Stimulated activated naive CD4-positive, alpha-beta T cell treated with Interleukin-2 at 50 U/mL for 16 hours (primary cell): Measurements from ENCODE around the gene TBC1D24.
"Not testable (repeated sequence)": the region's sequence is repeated elsewhere in the genome, so short reads cannot be mapped to it uniquely, and the experiment has no call there.

Experiments
- DNase-seq: peaks from one replicate; lab custom pipeline; 2025; lab: John Stamatoyannopoulos, UW

Gene TBC1D24

GRCh38 chr16:2468725-2469398 lies 6.1 kb upstream of the TBC1D24 start:
- no peak for DNase-seq

GRCh38 chr16:2469399-2470233 lies 5.3 kb upstream of the TBC1D24 start:
- no peak for DNase-seq

- DNase-seq: no peak
These were observed 4.7 kb upstream of the TBC1D24 start for GRCh38 chr16:2470234-2470601.

GRCh38 chr16:2470603-2471015 lies 4.3 kb upstream of the TBC1D24 start:
- DNase-seq: no peak

- no peak for DNase-seq
These were observed 3.8 kb upstream of the TBC1D24 start, which contains the start of gene NTN3 for GRCh38 chr16:2471016-2471652. Gene NTN3, plus strand, starts transcription at chr16:2471297. Its CDS starts 405 bp downstream, at chr16:2471702.

GRCh38 chr16:2471653-2472487 lies 3.1 kb upstream of the TBC1D24 start:
- DNase-seq: no peak

- DNase-seq: no peak
These were observed 2.5 kb upstream of the TBC1D24 start for GRCh38 chr16:2472488-2472864.

- DNase-seq: no peak
These were observed 2.0 kb upstream of the TBC1D24 start for GRCh38 chr16:2472885-2473445.

DNA sequence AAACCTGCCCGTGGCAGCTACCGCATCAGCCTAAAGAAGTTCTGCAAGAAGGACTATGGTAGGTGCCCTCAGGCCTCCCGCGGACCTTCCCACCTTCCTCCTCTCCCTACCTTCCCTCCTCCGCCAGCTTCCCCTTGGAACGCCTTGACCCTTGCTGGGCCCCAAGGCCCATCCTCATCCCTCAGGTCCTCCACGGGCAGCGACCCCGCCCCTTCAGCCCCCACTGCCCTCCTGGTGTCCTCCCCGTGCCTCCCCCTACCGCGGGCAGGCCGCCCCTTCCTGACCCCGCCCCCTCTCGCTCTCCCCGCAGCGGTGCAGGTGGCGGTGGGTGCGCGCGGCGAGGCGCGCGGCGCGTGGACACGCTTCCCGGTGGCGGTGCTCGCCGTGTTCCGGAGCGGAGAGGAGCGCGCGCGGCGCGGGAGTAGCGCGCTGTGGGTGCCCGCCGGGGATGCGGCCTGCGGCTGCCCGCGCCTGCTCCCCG lies 1.4 kb upstream of the TBC1D24 start:
- no peak for DNase-seq

DNA sequence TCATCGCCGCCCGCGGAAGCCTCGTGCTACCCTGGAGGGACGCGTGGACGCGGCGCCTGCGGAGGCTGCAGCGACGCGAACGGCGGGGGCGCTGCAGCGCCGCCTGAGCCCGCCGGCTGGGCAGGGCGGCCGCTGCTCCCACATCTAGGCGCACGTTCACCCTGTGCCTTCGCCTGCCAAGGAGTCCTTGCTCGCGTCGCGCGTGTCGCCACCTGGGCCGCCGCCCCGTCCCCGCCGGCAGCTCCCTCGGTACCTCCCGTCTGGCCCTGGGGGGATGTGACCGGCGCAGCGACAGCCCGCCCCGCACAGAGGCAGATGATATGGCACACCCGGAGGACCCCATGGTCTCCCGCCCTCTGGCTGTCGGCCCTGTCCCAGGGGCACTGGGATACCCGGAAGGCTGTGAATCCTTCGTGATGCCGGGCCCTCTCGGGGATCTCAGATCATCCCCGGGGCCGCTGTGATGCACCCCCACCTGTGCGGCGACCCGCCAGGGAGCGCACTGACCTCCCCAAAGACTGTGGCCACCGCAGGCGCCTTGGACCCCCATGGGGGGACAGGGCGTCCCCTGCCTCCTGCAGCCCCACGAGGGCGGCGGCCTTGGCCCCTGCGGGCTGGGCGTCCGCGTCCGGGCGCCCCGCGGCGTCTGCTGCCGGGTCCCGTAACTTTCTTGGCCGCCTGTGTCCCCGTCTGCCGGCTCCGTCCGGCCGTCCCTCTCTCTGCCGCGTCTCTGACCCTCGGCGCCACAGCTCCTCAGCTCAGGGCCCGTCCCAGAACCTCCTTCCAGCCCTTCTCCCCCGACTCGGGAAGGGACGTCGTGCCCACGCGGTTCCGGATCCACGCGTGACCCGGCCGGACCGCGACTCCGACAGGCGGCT lies 689 bp upstream of the TBC1D24 start:
- DNase-seq: peak; percentile 50

DNA sequence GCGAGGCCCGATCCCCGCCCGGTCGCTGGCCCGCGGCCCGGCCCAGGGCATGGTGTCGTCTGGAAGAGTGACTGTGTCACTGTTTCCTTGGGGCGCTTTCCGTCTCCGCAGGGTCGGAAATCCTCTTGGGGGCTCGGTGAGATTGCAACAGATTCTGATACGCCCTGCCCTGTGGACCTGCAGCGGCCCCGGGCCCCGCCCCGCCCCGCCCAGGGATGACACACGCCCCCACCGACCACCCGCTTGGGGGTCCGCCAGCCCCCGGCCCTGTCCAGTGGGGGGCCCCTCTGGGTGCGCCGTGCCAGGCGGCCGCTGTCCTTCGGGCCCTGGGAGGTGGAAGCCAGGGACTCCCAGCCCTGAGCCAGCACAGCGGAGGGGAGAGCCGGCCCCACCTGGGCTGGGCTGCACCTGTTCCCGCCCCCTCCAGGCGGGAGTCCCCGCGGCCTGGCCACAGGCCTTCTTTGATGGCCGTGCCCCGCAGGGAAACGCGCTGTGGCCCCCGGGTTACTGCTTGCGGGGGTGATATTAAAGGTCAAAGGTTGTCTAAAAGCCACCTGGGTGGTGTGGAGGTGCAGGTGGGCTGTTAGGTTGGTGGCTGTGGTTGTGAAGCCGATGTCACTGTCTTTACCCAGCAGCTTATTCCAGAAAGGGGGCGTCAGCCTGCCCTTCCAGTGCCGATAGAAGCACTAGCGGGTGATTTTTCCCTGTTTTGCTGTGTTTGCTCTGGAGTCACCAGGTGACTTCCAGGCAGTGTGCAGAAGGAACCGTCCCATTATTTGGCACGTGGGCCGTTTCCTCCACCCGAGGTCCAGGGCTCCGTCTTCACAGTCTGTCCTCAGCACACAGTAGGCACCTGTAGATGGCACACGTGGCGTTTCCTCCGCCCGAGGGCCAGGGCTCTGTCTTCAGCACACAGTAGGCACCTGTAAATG lies 752 bp downstream of the TBC1D24 start:
- DNase-seq: peak; percentile 39

DNA sequence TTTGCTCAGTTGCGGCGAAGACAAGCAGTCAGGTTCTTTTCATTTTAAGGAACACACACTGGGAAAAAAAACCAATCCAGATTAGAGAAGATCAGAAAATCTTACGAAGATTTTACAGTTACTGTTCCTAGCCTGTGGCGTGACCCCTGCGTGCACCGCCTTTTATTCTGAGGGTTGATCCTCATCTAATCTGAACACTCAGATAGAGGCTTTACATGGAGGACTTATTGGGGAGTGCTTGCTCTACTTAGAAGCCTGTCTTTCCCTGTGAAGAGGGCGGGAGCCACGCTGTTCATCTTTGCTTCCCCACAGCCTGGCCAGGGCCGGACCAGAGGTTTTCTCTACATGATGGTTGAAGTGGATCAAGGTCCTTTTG lies 1.4 kb downstream of the TBC1D24 start:
- DNase-seq: no peak

- DNase-seq: no peak
These were observed 1.8 kb downstream of the TBC1D24 start for GRCh38 chr16:2476741-2477140.

- DNase-seq: no peak
These were observed 2.4 kb downstream of the TBC1D24 start for GRCh38 chr16:2477327-2477726.

DNA sequence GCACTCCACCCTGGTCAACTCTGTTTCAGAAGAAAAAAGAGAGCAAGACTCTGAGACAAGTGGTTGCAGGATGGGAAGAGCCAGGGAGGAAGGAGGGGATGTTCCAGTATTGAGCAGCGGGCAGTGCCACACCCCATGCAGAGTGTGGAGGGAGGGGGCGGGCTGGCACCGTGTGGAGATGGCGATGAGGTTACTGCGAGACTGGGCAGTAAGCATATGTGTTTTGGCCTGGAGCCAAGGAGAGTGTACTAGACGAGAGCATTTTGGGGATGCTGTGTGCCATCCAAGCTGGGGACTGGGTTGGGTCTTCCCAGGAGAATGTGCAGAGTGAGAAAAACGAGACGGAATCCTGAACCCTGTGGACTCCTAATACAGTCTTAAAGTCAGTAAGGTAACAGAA lies 3.4 kb downstream of the TBC1D24 start:
- no peak for DNase-seq

GRCh38 chr16:2479996-2480395 lies 5.1 kb downstream of the TBC1D24 start:
- not testable (repeated sequence) for DNase-seq

GRCh38 chr16:2480948-2481347 lies 6.0 kb downstream of the TBC1D24 start:
- no peak for DNase-seq

DNA sequence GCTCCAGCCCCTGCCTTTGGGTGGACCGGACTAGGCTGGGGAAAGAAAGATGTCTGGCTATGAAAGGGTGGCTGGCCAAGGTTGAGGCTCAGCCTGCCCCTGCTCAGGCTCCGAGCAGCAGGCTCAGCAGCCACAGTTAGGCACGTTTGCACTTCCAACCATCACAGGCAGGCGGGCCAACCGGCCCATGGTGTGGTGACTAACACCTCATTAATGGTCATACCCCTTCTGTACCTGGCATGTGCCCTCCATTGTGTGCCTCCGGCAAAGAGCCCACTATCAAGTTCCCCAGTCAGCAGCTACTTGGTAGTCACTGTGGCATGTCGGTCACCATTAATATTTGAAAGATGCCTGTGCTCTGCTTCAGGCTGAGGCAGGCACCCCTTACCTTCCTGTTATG lies 6.7 kb downstream of the TBC1D24 start:
- no peak for DNase-seq

DNA sequence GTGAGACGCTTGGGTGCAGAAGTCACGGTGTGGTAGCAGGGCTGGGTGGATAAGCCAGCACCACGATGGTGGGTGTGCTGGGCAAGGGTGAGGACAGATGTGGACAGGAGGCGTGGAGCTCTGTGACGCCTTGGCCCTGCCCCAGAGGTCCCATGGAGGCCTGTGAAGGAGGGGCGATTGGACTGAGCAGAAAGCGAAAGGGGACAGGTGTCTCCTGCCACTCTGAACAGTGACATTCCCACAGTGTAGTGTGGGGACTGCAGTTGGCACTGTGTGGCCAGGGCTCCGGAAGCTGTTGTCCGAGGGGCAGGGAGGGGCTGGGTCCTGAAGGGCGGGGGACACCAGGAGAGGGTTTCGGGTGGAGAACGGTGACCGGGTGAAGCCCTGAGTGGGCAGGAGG lies 7.3 kb downstream of the TBC1D24 start:
- no peak for DNase-seq
